SH-SY5Y (cell line): ENCODE data around the gene KIFBP.

Source experiments
- GATA2 ChIP-seq: IDR thresholded peaks from 2 replicates; pipeline ENCODE4 v1.6.1; 2011; ENCODE audit warnings: mild to moderate bottlenecking, low read depth, low read length
- GATA3 ChIP-seq: IDR thresholded peaks from 2 replicates; pipeline ENCODE4 v1.6.1; 2011; ENCODE audit warnings: low read depth, mild to moderate bottlenecking, low read length, moderate library complexity

Gene KIFBP

GRCh38 chr10:68987611-68988010 is 992 bp upstream of the KIFBP start:
- TF ChIP-seq GATA3 = no peak
- TF ChIP-seq GATA2 = no peak

- TF ChIP-seq GATA2 = no peak
- TF ChIP-seq GATA3 = no peak
Measured at GRCh38 chr10:68989317-68989990, 851 bp downstream of the KIFBP start.

GRCh38 chr10:68992636-68993440 is 4.2 kb downstream of the KIFBP start:
- TF ChIP-seq GATA3 = no peak
- no peak for TF ChIP-seq GATA2

GRCh38 chr10:68997211-68997610 is 8.6 kb downstream of the KIFBP start:
- TF ChIP-seq GATA3 (no peak), GATA2 (no peak)

- TF ChIP-seq GATA3 (no peak), GATA2 (no peak)
Measured at GRCh38 chr10:69004821-69005220, 16.2 kb downstream of the KIFBP start.

GRCh38 chr10:69005704-69006485 is 17.3 kb downstream of the KIFBP start:
- TF ChIP-seq GATA2 (no peak), GATA3 (no peak)

GRCh38 chr10:69007260-69007659 is 18.7 kb downstream of the KIFBP start:
- TF ChIP-seq GATA2 = no peak
- no peak for TF ChIP-seq GATA3

GRCh38 chr10:69009360-69009759 is 20.8 kb downstream of the KIFBP start:
- TF ChIP-seq GATA3 (no peak), GATA2 (no peak)

- no peak for TF ChIP-seq GATA2
- TF ChIP-seq GATA3 = no peak
Measured at GRCh38 chr10:69010151-69010640, 21.6 kb downstream of the KIFBP start.

GRCh38 chr10:69014171-69014570 is 25.6 kb downstream of the KIFBP start:
- TF ChIP-seq GATA3 (no peak), GATA2 (no peak)

GRCh38 chr10:69018613-69019012 is 30.0 kb downstream of the KIFBP start:
- TF ChIP-seq GATA3 = no peak
- TF ChIP-seq GATA2 = no peak

GRCh38 chr10:69022611-69023010 is 34.0 kb downstream of the KIFBP start:
- TF ChIP-seq GATA2 (no peak), GATA3 (no peak)

- TF ChIP-seq GATA3 (no peak), GATA2 (no peak)
Measured at GRCh38 chr10:69025370-69025896, 36.8 kb downstream of the KIFBP start.

GRCh38 chr10:69033256-69033655 is 44.7 kb downstream of the KIFBP start:
- TF ChIP-seq GATA2 = no peak
- TF ChIP-seq GATA3 = no peak

- TF ChIP-seq GATA2 (no peak), GATA3 (no peak)
Measured at GRCh38 chr10:69037489-69037888, 48.9 kb downstream of the KIFBP start.
